ENCODE results near the gene GRIK2. TPM values are rescaled to one million over a fixed set of nuclear protein-coding genes. Genes with fewer than 3 reads are reported as not detected.

Gene GRIK2
- total RNA-seq, 1 donor from 2014 or later, result 0.11 TPM

DNA sequence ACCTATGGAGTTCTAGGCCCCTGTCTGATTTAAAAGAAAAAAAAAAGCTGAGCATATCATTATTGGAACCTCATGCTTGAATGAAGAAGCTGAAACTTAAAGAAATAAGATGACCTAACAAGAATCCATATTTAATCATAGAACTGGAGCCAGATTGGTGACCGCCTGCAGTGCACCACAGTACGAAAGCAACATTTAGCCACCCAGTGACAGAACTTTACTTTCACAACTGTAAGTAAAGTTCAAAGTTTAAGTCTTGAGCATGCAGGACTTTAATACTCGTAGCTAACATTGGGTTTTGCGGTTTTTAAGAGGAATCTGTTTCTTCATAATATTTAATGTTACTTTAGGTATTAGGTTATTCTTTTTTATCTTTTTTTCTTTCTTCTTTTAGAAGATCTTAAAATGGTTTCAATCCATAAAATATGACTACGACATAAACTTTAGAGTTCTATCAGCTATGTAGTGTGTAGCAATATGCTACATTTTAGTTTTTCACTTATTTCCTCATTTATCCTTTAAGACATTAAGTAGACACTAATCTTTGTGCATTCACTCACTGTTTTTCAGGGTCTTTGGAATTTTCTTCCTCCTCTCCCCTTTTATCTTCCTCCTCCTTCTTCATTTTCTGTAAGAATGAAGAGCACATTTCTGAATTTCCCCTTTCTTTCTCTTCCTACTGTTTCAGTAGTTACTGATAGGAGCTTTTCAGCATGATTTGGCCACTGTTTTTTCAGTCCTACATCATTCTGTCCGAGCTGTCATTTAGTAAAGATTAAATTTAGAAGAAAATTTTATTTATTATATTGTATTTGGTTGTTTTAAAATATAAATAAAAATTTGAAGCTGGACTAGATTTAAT, 514.1 kb downstream of the GRIK2 start:
- H3K4me3 Mint-ChIP-seq, result no peak overlapping the region
- H3K36me3 Mint-ChIP-seq (ENCODE audit: low read depth), result no peaks in the 10 kb centered on the region
- ATAC-seq (ENCODE audit: low read depth), result no peak
- no peak overlapping the region for H3K27ac Mint-ChIP-seq
- TF ChIP-seq, protein P1, sequence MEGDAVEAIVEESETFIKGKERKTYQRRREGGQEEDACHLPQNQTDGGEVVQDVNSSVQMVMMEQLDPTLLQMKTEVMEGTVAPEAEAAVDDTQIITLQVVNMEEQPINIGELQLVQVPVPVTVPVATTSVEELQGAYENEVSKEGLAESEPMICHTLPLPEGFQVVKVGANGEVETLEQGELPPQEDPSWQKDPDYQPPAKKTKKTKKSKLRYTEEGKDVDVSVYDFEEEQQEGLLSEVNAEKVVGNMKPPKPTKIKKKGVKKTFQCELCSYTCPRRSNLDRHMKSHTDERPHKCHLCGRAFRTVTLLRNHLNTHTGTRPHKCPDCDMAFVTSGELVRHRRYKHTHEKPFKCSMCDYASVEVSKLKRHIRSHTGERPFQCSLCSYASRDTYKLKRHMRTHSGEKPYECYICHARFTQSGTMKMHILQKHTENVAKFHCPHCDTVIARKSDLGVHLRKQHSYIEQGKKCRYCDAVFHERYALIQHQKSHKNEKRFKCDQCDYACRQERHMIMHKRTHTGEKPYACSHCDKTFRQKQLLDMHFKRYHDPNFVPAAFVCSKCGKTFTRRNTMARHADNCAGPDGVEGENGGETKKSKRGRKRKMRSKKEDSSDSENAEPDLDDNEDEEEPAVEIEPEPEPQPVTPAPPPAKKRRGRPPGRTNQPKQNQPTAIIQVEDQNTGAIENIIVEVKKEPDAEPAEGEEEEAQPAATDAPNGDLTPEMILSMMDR (IDR thresholded peaks at IDR 0.05), result no peak
- POLR2A ChIA-PET, result no interaction called here
- H3K27me3 Mint-ChIP-seq, result no peaks in the 10 kb centered on the region
- CTCF ChIA-PET, result no interaction called here
- H3K9me3 Mint-ChIP-seq, result no peaks in the 10 kb centered on the region
- no peaks in the 10 kb centered on the region for H3K4me1 Mint-ChIP-seq
- intact Hi-C loops (cut with micrococcal nuclease), result no loop called here
- no peak for DNase-seq

DNA sequence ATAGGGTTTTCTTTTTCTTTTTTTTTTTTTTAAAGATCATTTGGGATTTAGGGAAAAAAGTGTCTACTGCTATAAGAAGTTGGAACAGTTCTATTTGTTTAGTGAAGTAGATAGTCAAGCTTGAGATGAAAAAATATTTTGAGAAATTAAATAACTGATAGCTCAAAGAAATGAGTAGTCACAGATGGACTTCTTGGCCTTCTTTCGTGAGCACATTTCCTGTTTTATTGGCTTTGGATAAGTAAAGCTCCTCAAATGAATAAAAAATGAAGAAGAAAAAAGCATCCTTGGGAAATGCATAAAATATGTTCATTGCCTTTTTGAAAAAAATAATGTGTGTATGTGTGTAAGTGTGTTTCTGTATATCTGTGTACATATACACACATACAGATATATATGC, 515.9 kb downstream of the GRIK2 start:
- POLR2A ChIA-PET, result no interaction called here
- Mint-ChIP-seq H3K27ac (no peak overlapping the region), H3K4me3 (no peak overlapping the region), H3K4me1 (no peaks in the 10 kb centered on the region), H3K27me3 (no peaks in the 10 kb centered on the region), H3K9me3 (no peaks in the 10 kb centered on the region), H3K36me3 (ENCODE audit: low read depth) (no peaks in the 10 kb centered on the region)
- intact Hi-C loops (cut with micrococcal nuclease), result no loop called here
- ATAC-seq (ENCODE audit: low read depth), result no peak
- CTCF ChIA-PET, result no interaction called here
- no peak for DNase-seq
- TF ChIP-seq, protein P1 (IDR thresholded peaks at IDR 0.05), result no peak

DNA sequence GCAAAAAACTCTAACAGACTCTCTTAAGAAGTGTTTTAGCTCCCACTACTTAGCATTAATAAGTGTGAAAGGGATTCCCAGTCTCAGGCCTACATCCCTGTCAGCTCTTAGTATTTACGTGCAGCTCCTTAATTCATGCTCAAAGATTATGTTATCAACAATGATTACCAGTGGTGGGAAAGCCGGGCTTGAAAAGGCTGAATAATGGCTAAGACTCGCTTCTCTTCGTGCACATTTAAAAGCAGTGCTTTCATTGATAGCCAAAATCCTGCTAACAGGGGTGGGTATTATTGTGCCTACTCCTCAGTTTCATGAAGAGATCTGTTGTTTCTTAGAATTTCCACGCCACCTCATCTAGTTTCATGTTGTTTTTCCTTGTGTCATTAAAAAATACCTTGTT, 518.8 kb downstream of the GRIK2 start:
- TF ChIP-seq, protein P1 (IDR thresholded peaks at IDR 0.05), result no peak
- CTCF ChIA-PET, result no interaction called here
- Mint-ChIP-seq H3K27ac (no peak overlapping the region), H3K27me3 (no peaks in the 10 kb centered on the region), H3K9me3 (no peaks in the 10 kb centered on the region), H3K4me3 (no peak overlapping the region), H3K4me1 (no peaks in the 10 kb centered on the region), H3K36me3 (ENCODE audit: low read depth) (no peaks in the 10 kb centered on the region)
- POLR2A ChIA-PET, result no interaction called here
- ATAC-seq (ENCODE audit: low read depth), result no peak
- intact Hi-C loops (cut with micrococcal nuclease), result no loop called here
- no peak for DNase-seq

DNA sequence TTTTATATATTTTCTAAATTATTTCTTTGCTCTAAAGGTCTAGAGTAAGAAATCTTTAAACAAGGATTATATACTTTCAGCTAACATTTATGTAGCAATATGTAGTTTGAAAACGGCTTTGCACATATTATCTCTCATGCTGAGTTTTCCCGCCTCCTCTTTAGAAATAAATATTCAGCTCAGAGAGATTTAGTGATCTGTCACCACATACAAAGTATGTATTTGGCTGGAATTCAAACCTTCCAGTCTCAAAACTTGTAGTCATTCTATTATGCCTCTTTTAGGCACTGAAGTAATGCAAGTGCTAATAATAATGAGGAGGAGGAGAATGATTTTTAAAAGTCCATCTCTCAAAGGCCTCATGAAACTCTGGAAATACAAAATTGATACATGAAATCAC, 525.0 kb downstream of the GRIK2 start:
- intact Hi-C loops (cut with micrococcal nuclease), result no loop called here
- H3K4me3 Mint-ChIP-seq, result no peak overlapping the region
- TF ChIP-seq, protein P1 (IDR thresholded peaks at IDR 0.05), result no peak
- no peaks in the 10 kb centered on the region for H3K27me3 Mint-ChIP-seq
- no peak overlapping the region for H3K27ac Mint-ChIP-seq
- H3K9me3 Mint-ChIP-seq, result no peaks in the 10 kb centered on the region
- no peaks in the 10 kb centered on the region for H3K36me3 Mint-ChIP-seq (ENCODE audit: low read depth)
- CTCF ChIA-PET, result no interaction called here
- ATAC-seq (ENCODE audit: low read depth) (no peak), DNase-seq (no peak)
- no peaks in the 10 kb centered on the region for H3K4me1 Mint-ChIP-seq
- POLR2A ChIA-PET, result no interaction called here

DNA sequence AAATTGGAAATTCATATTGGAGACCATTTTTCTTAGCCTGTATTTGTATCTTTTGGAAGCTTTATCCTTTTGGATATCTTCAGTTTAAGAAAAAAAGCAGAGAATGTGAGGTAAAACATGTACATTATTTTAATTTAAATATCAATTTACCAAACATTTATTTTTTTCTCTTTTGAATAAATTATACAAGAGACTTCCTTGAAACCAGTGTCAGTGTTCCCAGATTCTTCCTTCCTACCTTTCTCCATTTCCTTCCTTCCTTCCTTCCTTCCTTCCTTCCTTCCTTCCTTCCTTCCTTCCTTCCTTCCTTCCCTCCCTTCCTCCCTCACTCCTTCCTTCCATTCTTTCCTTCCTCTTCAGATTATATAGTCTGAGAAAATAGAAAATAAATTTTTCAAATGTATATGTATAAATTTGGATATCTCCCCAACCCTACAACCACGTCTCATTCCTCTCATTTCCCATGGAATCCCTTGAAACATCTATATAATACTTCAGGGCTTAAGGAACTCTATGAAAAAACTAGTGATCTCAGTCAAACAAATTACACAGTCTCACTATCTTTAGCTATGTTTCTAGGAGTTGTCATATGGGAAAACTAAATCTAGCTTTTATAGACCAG, 528.4 kb downstream of the GRIK2 start:
- H3K4me1 Mint-ChIP-seq, result no peaks in the 10 kb centered on the region
- TF ChIP-seq, protein P1 (IDR thresholded peaks at IDR 0.05), result no peak
- no peak overlapping the region for H3K27ac Mint-ChIP-seq
- H3K9me3 Mint-ChIP-seq, result no peaks in the 10 kb centered on the region
- DNase-seq, result no peak
- H3K4me3 Mint-ChIP-seq, result no peak overlapping the region
- CTCF ChIA-PET, result no interaction called here
- no peaks in the 10 kb centered on the region for H3K27me3 Mint-ChIP-seq
- no peak for ATAC-seq (ENCODE audit: low read depth)
- intact Hi-C loops (cut with micrococcal nuclease), result no loop called here
- POLR2A ChIA-PET, result no interaction called here
- H3K36me3 Mint-ChIP-seq (ENCODE audit: low read depth), result no peaks in the 10 kb centered on the region
